CD14-positive monocyte (primary cell): Measurements from ENCODE around the gene C11orf71. TPM values are rescaled to one million over a fixed set of nuclear protein-coding genes. Genes with fewer than 3 reads are reported as not detected.

ENCODE experiments used
- DNase-seq, 3 donors: peaks; one replicate each; pipeline ENCODE4 v3.0.0-alpha.2; 2011 to 2022
- H2AFZ ChIP-seq: 2 replicates; pipeline ENCODE4 v1.6.0; 2012; ENCODE audit warnings: mild to moderate bottlenecking, low read depth, low read length, inconsistent platforms; ENCODE audit not compliant: insufficient read depth, poor library complexity, severe bottlenecking
- H3K27ac ChIP-seq, 2 donors: 1 replicate in 1 of 2; 2 replicates in 1 of 2; pipeline ENCODE4 v1.5.1; 2012 to 2013; ENCODE audit warnings: low read length in 2 of 2, control low read depth in 1 of 2, inconsistent platforms in 1 of 2, low read depth in 1 of 2, mild to moderate bottlenecking in 1 of 2
- H3K27me3 ChIP-seq, 2 donors: one replicate each; pipeline versions ENCODE4 v1.6.0 to v1.6.1; 2011 to 2013; ENCODE audit warnings: low read length in 2 of 2; ENCODE audit not compliant: control insufficient read depth in 2 of 2, insufficient read depth in 2 of 2
- H3K36me3 ChIP-seq, 2 donors: replicated peaks in 1 of 2; 1 replicate in 1 of 2; 2 replicates in 1 of 2; pipeline versions ENCODE4 v1.5.1 to v1.6.1; 2012 to 2013; ENCODE audit warnings: low read length in 2 of 2, control low read depth in 1 of 2, inconsistent platforms in 1 of 2, mild to moderate bottlenecking in 1 of 2; ENCODE audit not compliant: insufficient read depth in 2 of 2, control insufficient read depth in 1 of 2
- H3K4me1 ChIP-seq, 2 donors: 1 replicate in 1 of 2; 2 replicates in 1 of 2; pipeline versions ENCODE4 v1.5.1 to v1.6.1; 2012 to 2013; ENCODE audit warnings: low read length in 2 of 2, control low read depth in 1 of 2, inconsistent platforms in 1 of 2, mild to moderate bottlenecking in 1 of 2, moderate library complexity in 1 of 2; ENCODE audit not compliant: insufficient read depth in 2 of 2, control insufficient read depth in 1 of 2
- H3K4me2 ChIP-seq: replicated peaks from 2 replicates; pipeline ENCODE3; 2012; ENCODE audit warnings: low read length, moderate library complexity, mild to moderate bottlenecking; ENCODE audit not compliant: poor library complexity, severe bottlenecking; ENCODE audit errors: extremely low read depth
- H3K4me3 ChIP-seq, 3 experiments: fragments of 200-600 bp in 1 of 3; sonication (generic) in 1 of 3; replicated peaks in 1 of 3; 1 replicate in 2 of 3; 2 replicates in 1 of 3; pipeline ENCODE4 v1.5.1; 2011 to 2013; ENCODE audit warnings: low read length in 3 of 3, mild to moderate bottlenecking in 3 of 3, control low read depth in 2 of 3, low read depth in 2 of 3, inconsistent platforms in 1 of 3, moderate library complexity in 1 of 3
- H3K79me2 ChIP-seq: 2 replicates; pipeline ENCODE4 v1.6.0; 2012; ENCODE audit warnings: mild to moderate bottlenecking, control low read depth, inconsistent platforms, low read length, moderate library complexity; ENCODE audit not compliant: insufficient read depth
- H3K9ac ChIP-seq: 2 replicates; pipeline ENCODE4 v1.6.0; 2017; ENCODE audit warnings: low read length, mild to moderate bottlenecking; ENCODE audit not compliant: insufficient read depth, poor library complexity, severe bottlenecking
- H3K9me3 ChIP-seq, 2 donors: replicated peaks in 1 of 2; 1 replicate in 1 of 2; 2 replicates in 1 of 2; pipeline versions ENCODE4 v1.5.1 to v1.6.1; 2012 to 2013; ENCODE audit warnings: low read length in 2 of 2, control low read depth in 1 of 2; ENCODE audit not compliant: control insufficient read depth in 1 of 2, insufficient read depth in 1 of 2
- H4K20me1 ChIP-seq: 2 replicates; pipeline ENCODE4 v1.6.0; 2012; ENCODE audit warnings: mild to moderate bottlenecking, low read length, control low read depth, moderate library complexity; ENCODE audit not compliant: insufficient read depth
- H3K27ac Mint-ChIP-seq, 7 donors: one replicate each; pipeline ENCODE4 v1.8.0; 2020; ENCODE audit warnings: mild to moderate bottlenecking in 7 of 7, mixed read lengths in 7 of 7, moderate library complexity in 6 of 7, inconsistent platforms in 2 of 7
- H3K27me3 Mint-ChIP-seq, 3 donors: one replicate each; pipeline ENCODE4 v1.8.0; 2021 to 2022; ENCODE audit warnings: low read depth in 3 of 3, mild to moderate bottlenecking in 3 of 3, mixed read lengths in 3 of 3, moderate library complexity in 3 of 3, inconsistent platforms in 1 of 3
- H3K36me3 Mint-ChIP-seq, 2 donors: one replicate each; pipeline ENCODE4 v1.8.0; 2020; ENCODE audit warnings: mixed read lengths in 2 of 2, inconsistent platforms in 1 of 2, mild to moderate bottlenecking in 1 of 2
- H3K4me1 Mint-ChIP-seq: one replicate; pipeline ENCODE4 v1.8.0; 2020; ENCODE audit warnings: mild to moderate bottlenecking, mixed read lengths
- H3K4me3 Mint-ChIP-seq, 2 donors: one replicate each; pipeline ENCODE4 v1.8.0; 2020; ENCODE audit warnings: mild to moderate bottlenecking in 2 of 2, mixed read lengths in 2 of 2, moderate library complexity in 1 of 2
- H3K9me3 Mint-ChIP-seq, 7 donors: one replicate each; pipeline ENCODE4 v1.8.0; 2020 to 2022; ENCODE audit warnings: mixed read lengths in 7 of 7, mild to moderate bottlenecking in 6 of 7, moderate library complexity in 6 of 7, inconsistent platforms in 2 of 7
- WGBS: methylation state at CpG from one replicate; pipeline ENCODE4 v1.1.5; 2013; ENCODE audit warnings: missing lambda C conversion rate; ENCODE audit not compliant: insufficient coverage; 5-methylcytosine and 5-hydroxymethylcytosine counted together
- intact Hi-C, 2 donors: fragments of 100-400 bp; cut with micrococcal nuclease; formaldehyde crosslinking; loops; one replicate each; pipeline versions ENCODE4 v1.15.0 to v1.15.1; 2023
- polyA plus RNA-seq, 3 donors: library from polyadenylated mRNA; depleted of rRNA in 1 of 3; unstranded in 2 of 3; stranded (reverse) in 1 of 3; fragments of 300-500 nt in 2 of 3; fragments of >200 nt in 1 of 3; fragmentation: Illumina TruSeq in 2 of 3; gene quantifications; 1 replicate in 2 of 3; 2 replicates in 1 of 3; pipeline ENCODE4 v1.2.3, GENCODE V29; 2012 to 2021
- TF ChIP-seq, protein P1 (sequence below): fragments of 200-600 bp; IDR thresholded peaks from one replicate; pipeline ENCODE4 v1.8.0; 2022; ENCODE audit warnings: antibody characterized with exemption, mild to moderate bottlenecking

Gene C11orf71
- polyA plus RNA-seq, 3 donors: 9.3 to 23.0 (median 14.2) TPM

DNA sequence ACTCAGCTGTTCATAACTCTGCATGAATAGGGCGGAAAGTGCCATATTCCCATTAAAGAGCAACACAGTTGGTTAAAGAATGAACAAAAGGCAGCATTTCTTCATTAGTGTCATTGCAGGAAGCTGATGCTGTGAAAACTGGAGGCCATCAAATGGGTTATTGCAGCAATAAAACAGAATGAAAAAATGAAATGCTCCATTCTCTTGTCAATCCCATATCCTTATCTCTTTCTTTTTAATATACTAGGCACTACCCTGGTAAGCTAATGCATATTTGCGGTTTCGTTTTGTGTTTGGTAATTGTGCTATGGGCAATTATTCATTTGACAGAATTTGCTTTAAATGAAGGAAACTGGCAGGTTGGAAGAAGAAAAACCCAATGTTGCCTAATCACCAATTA is 25.3 kb downstream of the C11orf71 start:
- H3K36me3 Mint-ChIP-seq: no peaks in the 10 kb centered on the region
- intact Hi-C loops: no loop called here
- H3K27ac Mint-ChIP-seq: no peak overlapping the region

DNA sequence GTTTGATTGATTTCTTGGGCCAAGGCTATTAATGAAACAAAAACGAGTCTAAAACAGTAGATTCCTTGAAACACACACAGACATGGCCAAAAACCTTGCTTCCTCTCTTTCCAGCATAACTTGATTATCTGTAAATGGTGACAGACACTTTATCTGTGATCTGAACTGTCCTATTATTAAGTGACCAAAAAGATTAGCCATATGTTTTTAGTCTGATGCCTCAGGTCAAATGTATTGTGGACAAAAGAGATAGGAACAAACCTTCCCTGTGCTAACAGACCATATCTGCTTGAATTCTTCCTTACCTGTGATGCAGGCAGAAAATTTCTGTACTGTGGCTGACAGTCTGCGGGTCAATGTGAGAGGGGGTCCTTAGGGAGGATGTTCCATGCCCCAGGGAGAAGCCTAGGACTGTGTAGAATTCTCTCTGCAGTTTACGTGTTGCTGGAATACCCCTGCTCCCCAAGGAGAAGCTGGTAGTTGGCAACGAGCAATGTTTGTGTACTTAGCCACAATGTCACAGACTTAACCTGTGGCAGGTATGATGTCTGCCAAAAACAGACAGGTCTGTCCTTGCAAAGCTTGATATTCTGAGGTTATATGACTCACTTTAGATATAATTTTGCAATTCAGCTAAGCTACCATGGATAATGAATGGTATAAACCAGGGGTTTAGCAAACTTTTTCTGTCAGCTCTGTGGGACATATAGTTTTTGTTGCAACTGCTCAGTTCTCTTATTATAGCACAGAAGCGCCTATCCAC is 31.2 kb downstream of the C11orf71 start:
- H3K36me3 ChIP-seq: no peaks in the 10 kb centered on the region
- no peak overlapping the region for H3K4me2 ChIP-seq
- H3K4me3 ChIP-seq: no peak overlapping the region
- no peak overlapping the region for H2AFZ ChIP-seq
- TF ChIP-seq, protein P1, sequence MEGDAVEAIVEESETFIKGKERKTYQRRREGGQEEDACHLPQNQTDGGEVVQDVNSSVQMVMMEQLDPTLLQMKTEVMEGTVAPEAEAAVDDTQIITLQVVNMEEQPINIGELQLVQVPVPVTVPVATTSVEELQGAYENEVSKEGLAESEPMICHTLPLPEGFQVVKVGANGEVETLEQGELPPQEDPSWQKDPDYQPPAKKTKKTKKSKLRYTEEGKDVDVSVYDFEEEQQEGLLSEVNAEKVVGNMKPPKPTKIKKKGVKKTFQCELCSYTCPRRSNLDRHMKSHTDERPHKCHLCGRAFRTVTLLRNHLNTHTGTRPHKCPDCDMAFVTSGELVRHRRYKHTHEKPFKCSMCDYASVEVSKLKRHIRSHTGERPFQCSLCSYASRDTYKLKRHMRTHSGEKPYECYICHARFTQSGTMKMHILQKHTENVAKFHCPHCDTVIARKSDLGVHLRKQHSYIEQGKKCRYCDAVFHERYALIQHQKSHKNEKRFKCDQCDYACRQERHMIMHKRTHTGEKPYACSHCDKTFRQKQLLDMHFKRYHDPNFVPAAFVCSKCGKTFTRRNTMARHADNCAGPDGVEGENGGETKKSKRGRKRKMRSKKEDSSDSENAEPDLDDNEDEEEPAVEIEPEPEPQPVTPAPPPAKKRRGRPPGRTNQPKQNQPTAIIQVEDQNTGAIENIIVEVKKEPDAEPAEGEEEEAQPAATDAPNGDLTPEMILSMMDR: no peak
- Mint-ChIP-seq H3K9me3 (no peaks in the 10 kb centered on the region), H3K27me3 (peaks cover 3 to 7% (median 5%) of the 10 kb centered on the region in 3 donors), H3K36me3 (no peaks in the 10 kb centered on the region), H3K4me3 (no peak overlapping the region), H3K27ac (no peak overlapping the region), H3K4me1 (no peaks in the 10 kb centered on the region)
- no peak for DNase-seq
- WGBS: 86% methylated on average over 1 of the region's 5 CpGs
- no peaks in the 10 kb centered on the region for H3K79me2 ChIP-seq
- intact Hi-C loops: no loop called here
- H3K9ac ChIP-seq: no peak overlapping the region
- H4K20me1 ChIP-seq: no peaks in the 10 kb centered on the region
- H3K4me1 ChIP-seq: no peaks in the 10 kb centered on the region
- H3K27me3 ChIP-seq: peaks cover 0 to 2% of the 10 kb centered on the region in 2 donors
- H3K9me3 ChIP-seq: no peaks in the 10 kb centered on the region
- no peak overlapping the region for H3K27ac ChIP-seq

More for the DNA sequence above, 25.3 kb downstream of the C11orf71 start:
- Histone ChIP-seq H2AFZ (no peak overlapping the region), H3K36me3 (no peaks in the 10 kb centered on the region), H3K9ac (no peak overlapping the region), H3K27ac (no peak overlapping the region), H3K4me2 (no peak overlapping the region), H3K4me1 (no peaks in the 10 kb centered on the region), H3K9me3 (no peaks in the 10 kb centered on the region), H3K27me3 (peaks cover 2 to 4% of the 10 kb centered on the region in 2 donors), H3K79me2 (no peaks in the 10 kb centered on the region), H3K4me3 (no peak overlapping the region), H4K20me1 (no peaks in the 10 kb centered on the region)
- DNase-seq: no peak
- TF ChIP-seq, protein P1: no peak
- Mint-ChIP-seq H3K4me3 (no peak overlapping the region), H3K9me3 (no peaks in the 10 kb centered on the region), H3K4me1 (no peaks in the 10 kb centered on the region), H3K27me3 (peaks cover 5 to 15% (median 10%) of the 10 kb centered on the region in 3 donors)
- WGBS: no CpG with 5 or more reads among the region's 3 CpGs
